HepG2 (cell line): ENCODE results near the gene CYB5A. TPM values are rescaled to one million over a fixed set of nuclear protein-coding genes. Genes with fewer than 3 reads are reported as not detected.

Experiments
- ATAC-seq: fragments of 200-7000 bp; cut with Tn5 transposase; 3 replicates; pipeline ENCODE4 v1.9.1; 2020; ENCODE audit warnings: mild to moderate bottlenecking, moderate library complexity
- BruUV-seq: library from RNA; stranded (reverse); fragments of 400-500 nt; replicated peaks from 2 replicates; lab custom pipeline; 2021; lab: Mats Ljungman, UMichigan
- CTCF ChIA-PET: fragments of 300-600 bp; formaldehyde crosslinking; extraction: SDS; loops from one replicate; lab custom pipeline; 2021; ENCODE audit warnings: low total read pairs, inconsistent platforms, low intra/inter-chr PET ratio; lab: Yijun Ruan, JAX
- POLR2A ChIA-PET: fragments of 350-600 bp; sonication (Branson Sonifier 250); formaldehyde crosslinking; loops from one replicate; lab custom pipeline; 2020; ENCODE audit warnings: antibody characterized with exemption, inconsistent platforms; lab: Yijun Ruan, JAX
- DNase-seq: peaks from one replicate; pipeline ENCODE4 v3.0.0-alpha.2; 2015; ENCODE audit warnings: low spot score
- FAIRE-seq: peaks from 3 replicates; lab custom pipeline; 2011; peaks lifted over from hg19 to GRCh38; lab: Jason Lieb, UNC
- H2AFZ ChIP-seq: one replicate; pipeline ENCODE4 v1.6.1; 2011; ENCODE audit warnings: low read length, inconsistent platforms
- H3K27ac ChIP-seq: fragments of 300-600 bp; 3 replicates; pipeline ENCODE4 v1.8.0; 2011; ENCODE audit warnings: mixed run types, mild to moderate bottlenecking, mixed read lengths, low read length, inconsistent platforms; ENCODE audit not compliant: insufficient read depth; ENCODE audit errors: extremely low read length
- H3K27me3 ChIP-seq, 2 experiments: fragments of 200-600 bp in 1 of 2; 2 replicates in 1 of 2; 3 replicates in 1 of 2; pipeline versions ENCODE4 v1.6.0 to v1.8.0; 2011; ENCODE audit warnings: low read length in 2 of 2, mild to moderate bottlenecking in 2 of 2, moderate library complexity in 2 of 2, inconsistent platforms in 1 of 2; ENCODE audit not compliant: insufficient read depth in 2 of 2, control insufficient read depth in 1 of 2
- H3K36me3 ChIP-seq, 2 experiments: fragments of 200-600 bp in 1 of 2; replicated peaks in 1 of 2; 2 replicates in 1 of 2; 3 replicates in 1 of 2; pipeline versions ENCODE4 v1.5.1 to v1.8.0; 2011; ENCODE audit warnings: low read length in 2 of 2, inconsistent platforms in 1 of 2; ENCODE audit not compliant: insufficient read depth in 2 of 2, control insufficient read depth in 1 of 2
- H3K4me1 ChIP-seq: 2 replicates; pipeline ENCODE4 v1.5.1; 2012; ENCODE audit warnings: low read length, inconsistent platforms; ENCODE audit not compliant: insufficient read depth
- H3K4me2 ChIP-seq: 2 replicates; pipeline ENCODE4 v1.6.0; 2011; ENCODE audit warnings: low read depth, low read length, inconsistent platforms
- H3K4me3 ChIP-seq, 3 experiments: fragments of 200-600 bp in 1 of 3; sonication (generic), shearing (Covaris generic) in 1 of 3; replicated peaks in 1 of 3; 2 replicates each; pipeline ENCODE4 v1.5.1; 2011 to 2016; ENCODE audit warnings: low read length in 3 of 3, inconsistent platforms in 2 of 3, low read depth in 2 of 3, mild to moderate bottlenecking in 2 of 3, control low read depth in 1 of 3, mixed read lengths in 1 of 3; ENCODE audit not compliant: insufficient read depth in 1 of 3
- H3K79me2 ChIP-seq: one replicate; pipeline ENCODE4 v1.6.1; 2011; ENCODE audit warnings: low read length, inconsistent platforms; ENCODE audit not compliant: insufficient read depth
- H3K9ac ChIP-seq: 2 replicates; pipeline ENCODE4 v1.6.0; 2011; ENCODE audit warnings: mild to moderate bottlenecking, low read depth, low read length, inconsistent platforms; ENCODE audit not compliant: insufficient read depth
- H3K9me3 ChIP-seq: 2 replicates; pipeline ENCODE4 v1.5.1; 2012; ENCODE audit warnings: mild to moderate bottlenecking, low read length
- H4K20me1 ChIP-seq: 2 replicates; pipeline ENCODE4 v1.6.0; 2011; ENCODE audit warnings: inconsistent platforms, mild to moderate bottlenecking, low read length, moderate library complexity; ENCODE audit not compliant: insufficient read depth
- HBP1 ChIP-seq: IDR thresholded peaks from 2 replicates; pipeline ENCODE4 v1.6.1; 2016; ENCODE audit warnings: low read depth, control low read depth
- NFYC ChIP-seq: IDR thresholded peaks from 2 replicates; pipeline ENCODE4 v1.6.1; 2016; ENCODE audit warnings: missing genetic modification reagents, missing compliant biosample characterization
- PCBP1 ChIP-seq: fragments of 200-400 bp; formaldehyde crosslinking; IDR thresholded peaks from 2 replicates; pipeline ENCODE4 v1.6.1; 2017; ENCODE audit warnings: mild to moderate bottlenecking, low read depth, low read length, borderline replicate concordance
- ZBTB38 ChIP-seq: sonication (generic); formaldehyde crosslinking; IDR thresholded peaks from 2 replicates; pipeline ENCODE4 v1.5.1; 2020; ENCODE audit warnings: mild to moderate bottlenecking, missing genetic modification reagents
- ZNF292 ChIP-seq: sonication (generic); formaldehyde crosslinking; IDR thresholded peaks from 2 replicates; pipeline ENCODE4 v1.8.1; 2022; ENCODE audit warnings: mild to moderate bottlenecking, low read depth, missing genetic modification reagents, borderline replicate concordance
- WGBS: methylation state at CpG from one replicate; pipeline ENCODE4 v1.1.6; 2017; ENCODE audit warnings: low lambda C conversion rate; 5-methylcytosine and 5-hydroxymethylcytosine counted together
- in situ Hi-C: cut with HindIII; loops from 2 replicates; pipeline ENCODE4 v1.10.0; 2017; ENCODE audit warnings: low pct_unique_long_range_greater_than_20kb; ENCODE audit not compliant: extremely low pct_ligation_motif_present
- intact Hi-C: fragments of 100-400 bp; cut with micrococcal nuclease; formaldehyde crosslinking; loops from one replicate; pipeline ENCODE4 v1.10.0; 2022; ENCODE audit not compliant: unreplicated experiment
- polyA plus RNA-seq, 8 experiments: library from polyadenylated mRNA; depleted of rRNA in 3 of 8; stranded (reverse) in 7 of 8; unstranded in 1 of 8; fragments of >200 nt; fragmentation: Illumina TruSeq in 4 of 8; extraction: Trizol in 4 of 8; gene quantifications; 2 replicates each; pipeline versions ENCODE4 v1.2.1 to v1.2.3, GENCODE V29; 2011 to 2016; ENCODE audit warnings: low read depth in 4 of 8, missing spikeins in 1 of 8, mixed read lengths in 1 of 8; ENCODE audit not compliant: insufficient read depth in 1 of 8
- total RNA-seq, 5 experiments: library from RNA; depleted of rRNA; stranded (reverse); fragments of >200 nt; fragmentation: Illumina TruSeq; extraction: Trizol; gene quantifications; 2 replicates each; pipeline ENCODE4 v1.2.3, GENCODE V29; 2016; ENCODE audit warnings: low read depth in 1 of 5

CYB5A gene
- total and polyA plus RNA-seq, 2 of the 13 experiments (the other 11 are each of a cell fraction or from before 2014, with no cell fraction given), result 215 to 356 TPM

- Histone ChIP-seq H3K27me3 (no peaks in the 10 kb centered on the region), H2AFZ (no peak overlapping the region), H3K9me3 (no peaks in the 10 kb centered on the region), H3K4me3 (no peak overlapping the region), H3K27ac (peak overlapping the region; percentile 15), H3K79me2 (peaks cover 99% of the 10 kb centered on the region), H3K4me1 (peaks cover 94% of the 10 kb centered on the region), H3K4me2 (peak overlapping the region; percentile 16; the same call in 1 of the 2 replicates), H4K20me1 (no peaks in the 10 kb centered on the region), H3K36me3 (0 out of 5 replicates have a peak, but pooled peaks cover 0 to 4% of the 10 kb centered on the region in 2 experiments), H3K9ac (no peak overlapping the region)
- DNase-seq (no peak), FAIRE-seq (no peak), ATAC-seq (no peak)
- intact Hi-C loops (no loop called here), in situ Hi-C loops (loop anchor here (5.0 to 25.0 kb wide), 2 partner anchors 47 to 928 kb away; partner anchors contain the start of genes PTGR3 and TSHZ1)
- CTCF ChIA-PET, result no interaction called here
- no TSS peak for BruUV-seq
- POLR2A ChIA-PET, result interaction anchor here (1.2 to 1.3 kb wide), 2 partner anchors 42 to 50 kb away, joined by 3 read pairs; no protein-coding TSS in a partner anchor
- 81% methylated on average over 11 of the region's 11 CpGs for WGBS
- TF ChIP-seq ZNF292 (CRISPR knock-in tag), result peak; percentile 30; the same call in 1 of the 2 replicates
- TF ChIP-seq HBP1 (CRISPR knock-in tag), result no peak
- TF ChIP-seq PCBP1, result no peak
- 0 out of 2 replicates have a peak, but pooled peaks have one; percentile 25 for TF ChIP-seq ZBTB38 (CRISPR knock-in tag)
- TF ChIP-seq NFYC, result no peak
These were observed 7.4 kb downstream of the CYB5A start for GRCh38 chr18:74284191-74284979.
